NCI-H128 (cell line): Measurements from ENCODE around the gene ABLIM1.

Experiments used
- DNase-seq: peaks from one replicate; lab custom pipeline; 2025; ENCODE audit not compliant: unreplicated experiment; lab: John Stamatoyannopoulos, UW

Gene ABLIM1

DNA sequence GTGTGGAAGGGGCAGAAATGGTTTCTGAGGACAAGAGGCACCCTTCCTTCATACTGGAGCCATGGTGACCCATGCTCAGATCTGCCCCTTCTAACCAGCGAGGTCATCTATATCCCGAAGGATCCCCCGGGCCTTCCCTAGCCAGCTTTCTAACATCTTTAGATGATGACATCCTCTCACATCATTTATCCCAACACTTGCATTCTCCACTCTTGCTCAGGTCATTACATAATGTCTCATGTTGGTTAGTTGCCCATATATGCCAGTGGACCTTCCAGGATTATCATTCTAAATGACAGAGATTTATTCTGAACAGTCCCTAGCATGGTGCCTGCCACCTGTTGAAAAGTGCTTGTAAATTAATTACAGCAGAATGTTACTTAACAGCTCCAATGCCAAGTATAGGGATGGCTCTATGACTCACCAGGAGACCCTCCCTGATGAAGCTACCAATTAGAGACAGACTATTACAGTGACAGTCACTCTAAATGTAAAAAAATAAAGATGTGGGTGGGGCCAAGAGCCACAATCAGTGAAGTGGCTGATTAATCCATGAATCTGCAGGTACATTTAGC, 22.6 kb upstream of the ABLIM1 start:
- DNase-seq: no peak

- no peak for DNase-seq
Measured at GRCh38 chr10:114679552-114679951, 21.5 kb upstream of the ABLIM1 start.

- DNase-seq: no peak
Measured at GRCh38 chr10:114678820-114679219, 20.7 kb upstream of the ABLIM1 start.

DNA sequence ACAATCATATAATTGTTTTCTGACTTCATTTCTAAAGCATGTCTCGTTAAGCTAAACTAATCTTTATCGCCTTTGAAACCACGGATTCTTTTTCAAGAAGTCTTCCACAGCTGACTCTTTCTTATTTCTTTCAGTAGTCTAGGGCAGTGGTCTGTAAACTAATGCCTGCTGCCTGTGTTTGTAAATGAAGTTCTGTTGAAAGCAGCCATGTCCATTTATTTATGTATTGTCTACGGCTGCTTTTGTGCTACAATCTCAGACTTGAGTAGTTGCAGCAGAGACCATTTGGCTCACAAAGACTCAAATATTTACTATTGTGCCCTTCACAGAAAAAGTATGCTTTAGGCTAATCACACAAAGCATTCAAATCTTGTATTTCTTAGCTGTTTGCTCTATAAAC, 20.3 kb upstream of the ABLIM1 start:
- no peak for DNase-seq

- no peak for DNase-seq
Measured at GRCh38 chr10:114674346-114674745, 16.3 kb upstream of the ABLIM1 start.

DNA sequence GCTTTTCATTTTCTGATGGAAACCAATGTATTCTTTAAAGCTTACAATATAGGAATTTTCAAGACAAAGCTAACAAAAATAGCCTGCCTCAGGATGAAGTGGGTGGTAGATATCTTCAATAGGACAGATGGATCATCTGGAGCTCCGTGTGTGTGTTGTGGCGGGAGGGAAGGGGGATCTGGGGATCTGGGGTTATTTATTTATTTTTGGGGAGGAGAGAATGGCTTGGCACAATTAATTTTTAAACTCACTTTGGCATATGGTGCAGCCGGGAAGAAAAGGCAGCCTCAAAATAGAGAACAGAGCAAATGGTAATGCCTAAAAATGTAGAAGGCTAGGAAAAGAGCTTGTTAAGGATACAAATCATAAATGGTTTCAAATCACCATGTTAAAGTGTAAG, 11.6 kb upstream of the ABLIM1 start:
- DNase-seq: no peak

DNA sequence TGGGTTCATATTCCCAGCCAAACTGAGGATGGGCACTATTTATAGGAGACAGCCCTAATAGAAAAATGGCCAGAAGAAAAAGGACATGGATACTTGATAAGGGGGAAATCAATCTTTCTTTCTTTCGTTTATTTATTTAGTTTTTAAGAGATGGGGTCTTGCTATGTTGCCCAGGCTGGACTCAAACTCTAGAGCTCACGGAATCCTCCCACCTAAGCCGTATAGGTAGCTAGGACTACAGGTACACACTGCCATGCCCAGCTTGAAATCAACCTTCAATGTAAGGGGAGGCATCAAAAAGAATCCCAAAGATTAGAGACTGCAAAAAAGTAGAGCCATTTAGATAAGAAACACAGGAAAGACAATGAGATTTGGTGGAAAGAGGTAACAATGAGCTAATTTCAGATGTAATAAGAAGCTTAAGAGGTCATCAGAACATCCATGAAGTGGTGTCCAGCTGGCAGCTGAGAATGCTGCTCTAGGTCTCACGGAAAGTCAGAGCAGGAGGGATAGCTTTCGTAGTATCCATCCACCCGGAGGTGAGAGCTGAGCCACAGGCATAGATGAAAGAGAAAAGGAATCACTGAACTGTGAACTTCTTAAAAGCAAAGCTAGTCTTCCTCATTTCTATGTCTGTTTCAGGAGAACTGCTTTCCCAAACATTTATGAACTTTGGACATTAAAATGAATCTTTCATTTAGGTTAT, 10.5 kb upstream of the ABLIM1 start:
- no peak for DNase-seq

DNA sequence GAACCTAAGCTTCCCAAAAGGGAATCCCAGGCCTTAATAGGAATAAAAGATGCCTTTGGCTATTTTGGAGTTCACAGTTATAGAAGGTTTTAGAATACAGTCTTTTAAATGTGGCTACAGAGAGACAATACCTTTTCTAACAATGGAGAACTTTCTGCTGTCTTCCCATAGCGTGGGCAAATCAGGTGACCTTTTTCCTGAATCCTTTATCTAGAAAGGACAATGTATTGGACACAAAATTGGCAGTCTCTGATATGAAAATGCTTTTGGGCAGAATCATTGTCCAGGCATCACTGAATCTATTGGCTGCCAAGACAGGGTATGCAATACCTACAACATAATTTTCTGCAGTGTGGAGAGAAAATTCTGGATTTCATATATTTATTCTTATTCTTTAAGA, 7.8 kb upstream of the ABLIM1 start:
- DNase-seq: no peak

- DNase-seq: no peak
Measured at GRCh38 chr10:114665406-114665805, 7.3 kb upstream of the ABLIM1 start.

- no peak for DNase-seq
Measured at GRCh38 chr10:114664127-114664526, 6.1 kb upstream of the ABLIM1 start.

- no peak for DNase-seq
Measured at GRCh38 chr10:114663626-114664025, 5.6 kb upstream of the ABLIM1 start.

DNA sequence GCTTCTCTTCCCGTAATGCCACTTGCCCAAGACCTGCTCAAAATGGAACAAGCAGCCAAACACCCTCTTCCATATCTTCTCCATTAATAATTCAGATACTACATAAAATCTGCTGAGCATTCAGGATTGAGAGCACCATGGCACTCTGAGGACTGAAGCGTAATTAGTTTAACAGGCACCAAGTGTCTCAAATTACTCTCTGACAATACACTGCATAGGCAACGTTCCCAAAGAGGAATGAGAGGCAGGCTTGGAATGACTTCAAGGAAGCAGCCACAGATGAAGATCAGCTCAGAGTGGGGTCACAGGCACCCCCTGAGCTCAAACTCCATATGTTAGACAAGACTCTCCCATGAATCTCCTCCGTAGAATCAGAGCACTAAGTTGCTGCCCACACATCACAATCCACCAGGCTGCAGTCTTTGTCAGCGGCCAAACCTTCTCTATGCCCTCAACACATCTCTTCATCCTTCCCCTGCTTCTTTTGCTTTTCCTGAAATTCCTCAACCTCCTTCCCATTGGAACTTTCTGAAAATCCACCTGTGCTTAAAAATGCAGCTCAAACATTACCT, 4.7 kb upstream of the ABLIM1 start:
- DNase-seq: no peak

GRCh38 chr10:114661212-114661880, 3.3 kb upstream of the ABLIM1 start:
- DNase-seq: no peak

GRCh38 chr10:114655671-114656070, 2.4 kb downstream of the ABLIM1 start:
- DNase-seq: no peak

DNA sequence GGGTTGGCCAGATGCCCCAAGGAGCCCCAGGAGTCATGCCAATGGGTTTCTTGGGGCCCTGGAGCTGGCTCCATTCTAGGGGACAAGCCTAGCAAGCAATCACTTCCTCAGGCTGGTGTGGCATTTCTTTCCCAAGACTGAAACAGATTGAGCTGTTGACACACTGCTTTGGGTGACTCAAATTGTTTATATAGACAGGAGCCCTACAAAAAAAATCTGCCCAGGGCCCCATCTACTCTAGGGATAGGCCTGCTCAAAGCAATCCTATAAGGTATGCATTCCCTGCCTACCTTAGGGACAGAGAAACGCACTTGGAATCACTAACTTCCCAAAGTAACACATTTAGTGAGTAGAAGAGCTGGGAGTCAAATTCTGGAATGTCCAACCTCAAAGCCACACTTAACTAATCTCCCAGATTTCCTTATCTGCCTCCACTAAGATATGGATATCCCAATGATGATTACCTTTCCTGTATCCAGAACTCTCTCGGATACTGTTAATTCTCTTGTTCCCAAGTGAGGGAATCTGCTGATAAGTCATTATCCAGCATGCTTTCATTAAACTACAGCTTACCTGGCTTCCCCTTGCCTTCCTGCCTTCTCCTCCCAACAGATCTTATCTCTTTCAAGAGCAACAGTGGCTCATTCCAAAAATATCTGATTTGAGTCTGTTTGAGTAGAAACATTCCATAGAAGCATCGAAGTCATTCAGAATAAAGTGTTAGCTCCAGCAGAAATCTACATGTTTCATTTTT, 3.1 kb downstream of the ABLIM1 start:
- DNase-seq: no peak

GRCh38 chr10:114653926-114654325, 4.1 kb downstream of the ABLIM1 start:
- no peak for DNase-seq

GRCh38 chr10:114652402-114653368, 5.4 kb downstream of the ABLIM1 start:
- no peak for DNase-seq

DNA sequence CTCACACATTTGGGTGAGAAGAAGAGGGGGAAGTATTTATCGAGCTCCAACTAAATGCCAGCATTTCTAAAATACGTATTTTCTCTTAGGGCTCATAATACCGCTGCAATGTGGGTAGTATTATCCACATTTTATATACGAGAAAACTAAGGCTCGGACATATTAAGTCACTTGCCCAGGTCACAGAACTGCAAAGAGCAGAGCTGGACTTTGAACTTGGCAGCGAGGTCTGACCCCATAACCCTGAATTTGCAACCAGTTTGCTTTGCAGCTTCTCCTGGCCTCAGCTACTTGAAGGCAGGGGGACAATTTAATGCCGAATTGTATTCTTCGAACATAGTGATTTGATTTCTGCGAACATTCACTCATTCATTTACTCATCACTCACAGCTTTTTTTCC, 7.2 kb downstream of the ABLIM1 start:
- no peak for DNase-seq

DNA sequence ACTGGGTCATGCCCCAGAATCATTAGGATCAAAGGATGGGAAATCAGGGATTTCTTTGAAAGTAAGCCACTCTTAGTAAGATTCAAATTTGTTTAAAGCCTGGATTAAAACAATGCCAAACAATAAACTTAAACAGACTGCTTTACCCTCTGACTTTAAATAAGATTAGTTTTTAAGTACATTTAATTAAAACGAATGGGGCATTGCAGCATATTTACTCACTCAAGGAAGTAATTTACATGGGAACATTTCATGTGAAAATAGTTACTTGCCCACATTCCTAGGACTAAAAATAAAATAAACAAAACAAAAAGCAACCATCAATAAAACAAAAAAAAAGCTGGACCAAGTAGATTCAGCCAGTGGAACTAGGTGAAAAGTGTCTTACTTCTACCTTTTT, 7.8 kb downstream of the ABLIM1 start:
- no peak for DNase-seq

- DNase-seq: no peak
Measured at GRCh38 chr10:114649217-114649903, 8.7 kb downstream of the ABLIM1 start.
